Measurements from ENCODE around the gene RNASE12.

The RNASE12 gene

GRCh38 chr14:20555845-20556244 lies 35.3 kb downstream of the RNASE12 start:
- peaks cover 33% of the 10 kb centered on the region for H3K4me1 ChIP-seq (ENCODE audit: insufficient read depth, low read length)
- no peak overlapping the region for H3K9ac ChIP-seq (ENCODE audit: low read depth, low read length)
- no peaks in the 10 kb centered on the region for H3K36me3 ChIP-seq (ENCODE audit: insufficient read depth, low read length)
- H3K9me3 ChIP-seq (ENCODE audit: control insufficient read depth, insufficient read depth, low read length): no peaks in the 10 kb centered on the region

DNA sequence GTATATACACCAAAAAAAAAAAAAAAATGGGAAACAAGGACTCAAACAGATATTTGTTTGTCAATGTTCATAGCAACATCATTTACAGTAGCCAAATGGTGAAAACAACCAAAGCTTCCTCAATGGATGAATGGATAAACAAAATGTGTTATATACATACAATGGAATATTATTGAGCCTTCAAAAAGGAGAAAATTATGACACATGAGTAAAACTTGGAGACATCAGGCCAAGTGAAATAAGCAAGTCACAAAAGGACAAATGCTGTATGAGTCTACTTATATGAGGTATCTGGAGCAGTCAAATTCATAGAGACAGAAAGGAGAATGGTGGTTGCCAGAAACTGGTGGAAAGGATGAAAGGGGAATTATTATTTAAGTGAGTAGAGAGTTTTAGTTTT lies 38.2 kb downstream of the RNASE12 start:
- H3K9me3 ChIP-seq (ENCODE audit: control insufficient read depth, insufficient read depth, low read length): no peaks in the 10 kb centered on the region
- peaks cover 14% of the 10 kb centered on the region for H3K4me1 ChIP-seq (ENCODE audit: insufficient read depth, low read length)
- H3K36me3 ChIP-seq (ENCODE audit: insufficient read depth, low read length): no peaks in the 10 kb centered on the region
- H3K9ac ChIP-seq (ENCODE audit: low read depth, low read length): no peak overlapping the region

DNA sequence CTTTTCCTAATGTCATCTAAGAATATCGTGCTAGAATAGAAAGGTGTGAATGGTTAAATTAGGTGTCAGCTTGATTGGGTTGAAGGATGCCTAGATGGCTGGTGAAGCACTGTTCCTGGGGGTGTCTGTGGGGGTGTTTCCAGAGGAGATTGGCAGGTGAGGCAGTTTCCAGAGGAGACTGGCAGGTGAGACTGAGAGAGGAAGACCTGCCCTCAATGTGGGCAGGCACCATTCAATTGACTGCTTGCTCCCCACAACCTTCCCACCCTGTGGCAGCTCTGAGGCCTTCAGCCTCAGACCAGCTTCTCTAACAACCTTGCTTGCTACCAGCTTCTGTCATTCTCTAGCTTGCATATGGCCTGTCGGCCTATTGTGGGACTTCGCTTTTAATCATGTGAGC lies 39.6 kb downstream of the RNASE12 start:
- H3K4me1 ChIP-seq (ENCODE audit: insufficient read depth, low read length): peaks cover 7% of the 10 kb centered on the region; the same call in 1 of the 2 replicates
- no peak overlapping the region for H3K9ac ChIP-seq (ENCODE audit: low read depth, low read length)
- H3K36me3 ChIP-seq (ENCODE audit: insufficient read depth, low read length): no peaks in the 10 kb centered on the region
- no peaks in the 10 kb centered on the region for H3K9me3 ChIP-seq (ENCODE audit: control insufficient read depth, insufficient read depth, low read length)

DNA sequence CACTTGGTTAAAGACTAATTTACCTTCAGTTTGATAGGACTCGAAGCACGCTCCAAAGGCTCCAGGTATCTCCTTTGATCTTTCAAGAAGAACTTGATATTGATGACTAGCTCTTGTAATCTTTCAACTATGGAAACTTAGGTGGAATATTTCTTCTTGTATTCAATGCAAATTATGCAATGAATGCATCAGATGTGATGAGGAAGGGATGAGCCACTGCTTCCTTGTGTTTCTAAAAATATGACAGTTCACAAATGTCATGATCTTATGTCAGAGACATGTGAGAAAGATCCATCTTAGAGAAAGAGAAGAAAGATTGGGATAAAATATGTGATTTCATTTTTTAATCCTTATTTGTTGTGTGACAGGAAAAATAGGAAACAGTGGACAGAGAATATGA lies 40.2 kb downstream of the RNASE12 start:
- H3K36me3 ChIP-seq (ENCODE audit: insufficient read depth, low read length): no peaks in the 10 kb centered on the region
- no peak overlapping the region for H3K9ac ChIP-seq (ENCODE audit: low read depth, low read length)
- H3K4me1 ChIP-seq (ENCODE audit: insufficient read depth, low read length): peaks cover under 1% of the 10 kb centered on the region; the same call in 1 of the 2 replicates
- no peaks in the 10 kb centered on the region for H3K9me3 ChIP-seq (ENCODE audit: control insufficient read depth, insufficient read depth, low read length)

- H3K9me3 ChIP-seq (ENCODE audit: control insufficient read depth, insufficient read depth, low read length): no peaks in the 10 kb centered on the region
- no peak overlapping the region for H3K9ac ChIP-seq (ENCODE audit: low read depth, low read length)
- no peaks in the 10 kb centered on the region for H3K4me1 ChIP-seq (ENCODE audit: insufficient read depth, low read length)
- no peaks in the 10 kb centered on the region for H3K36me3 ChIP-seq (ENCODE audit: insufficient read depth, low read length)
Measured at GRCh38 chr14:20548414-20549158, 42.6 kb downstream of the RNASE12 start.

DNA sequence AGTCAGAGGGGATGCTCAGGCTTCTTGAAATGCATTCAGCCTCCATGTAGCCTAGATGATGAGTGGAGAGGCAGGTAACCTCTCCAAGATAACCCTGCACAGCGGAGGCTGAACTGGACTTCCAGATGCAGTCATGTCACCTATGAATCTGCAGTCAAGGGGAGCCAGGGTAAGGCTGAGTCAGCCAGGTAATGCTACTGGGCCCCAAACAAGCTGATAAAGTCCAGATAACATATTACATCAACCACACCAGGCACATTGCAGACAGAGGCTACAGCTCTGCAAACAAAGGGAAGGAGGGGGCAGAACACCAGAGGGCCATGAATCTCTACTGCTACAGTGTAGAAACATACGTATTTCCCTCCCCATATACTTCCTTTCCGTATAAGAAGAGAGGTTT lies 44.3 kb downstream of the RNASE12 start:
- no peaks in the 10 kb centered on the region for H3K9me3 ChIP-seq (ENCODE audit: control insufficient read depth, insufficient read depth, low read length)
- H3K9ac ChIP-seq (ENCODE audit: low read depth, low read length): no peak overlapping the region
- no peaks in the 10 kb centered on the region for H3K4me1 ChIP-seq (ENCODE audit: insufficient read depth, low read length)
- no peaks in the 10 kb centered on the region for H3K36me3 ChIP-seq (ENCODE audit: insufficient read depth, low read length)

All from ES-I3 (cell line).